ENCODE data around the gene BDNF.

GRCh38 chr11:27677108-27677507, 23.1 kb downstream of the BDNF start:
- TF ChIP-seq REST (IDR thresholded peaks at IDR 0.05; ENCODE audit: insufficient read depth in 1 of 2, low read depth in 2 of 2, low read length in 2 of 2), result no peak
- no peak for TF ChIP-seq POLR2AphosphoS5 (IDR thresholded peaks at IDR 0.05; ENCODE audit: low read depth, low read length)
- TF ChIP-seq TAF1 (IDR thresholded peaks at IDR 0.05; ENCODE audit: borderline replicate concordance, insufficient read depth, low read length), result no peak
- TF ChIP-seq SIN3A (IDR thresholded peaks at IDR 0.05; ENCODE audit: borderline replicate concordance, insufficient read depth, low read length), result no peak
